ENCODE data around the gene RNPEP.

DNA sequence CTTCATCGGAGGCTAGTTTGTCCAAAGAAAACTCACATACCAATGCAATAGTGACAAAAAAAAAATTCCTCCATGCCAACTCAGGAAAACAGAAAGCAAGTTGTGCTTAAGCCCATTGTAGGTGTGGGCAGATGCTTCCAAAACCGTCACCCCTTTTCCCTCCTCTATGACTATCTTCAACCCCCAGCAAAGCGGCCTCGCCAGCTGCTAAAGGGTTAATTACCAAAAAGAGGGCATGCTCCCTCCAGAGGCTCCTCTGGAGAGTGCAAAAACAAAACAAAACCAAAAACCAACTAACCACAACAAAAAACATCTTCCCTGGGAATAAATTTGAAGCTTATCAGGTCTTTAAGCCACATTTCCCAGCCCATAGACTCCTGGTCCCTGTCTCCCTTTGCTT is 37.3 kb upstream of the RNPEP start:
- no peak for TF ChIP-seq EZH2 (IDR thresholded peaks at IDR 0.05; ENCODE audit: low read depth, unreplicated experiment)
- TF ChIP-seq EZH2phosphoT487 (IDR thresholded peaks at IDR 0.05; ENCODE audit: unreplicated experiment), result no peak
- no peak for TF ChIP-seq POLR2AphosphoS5 (IDR thresholded peaks at IDR 0.05; ENCODE audit: low read depth)
- TF ChIP-seq, protein P1, sequence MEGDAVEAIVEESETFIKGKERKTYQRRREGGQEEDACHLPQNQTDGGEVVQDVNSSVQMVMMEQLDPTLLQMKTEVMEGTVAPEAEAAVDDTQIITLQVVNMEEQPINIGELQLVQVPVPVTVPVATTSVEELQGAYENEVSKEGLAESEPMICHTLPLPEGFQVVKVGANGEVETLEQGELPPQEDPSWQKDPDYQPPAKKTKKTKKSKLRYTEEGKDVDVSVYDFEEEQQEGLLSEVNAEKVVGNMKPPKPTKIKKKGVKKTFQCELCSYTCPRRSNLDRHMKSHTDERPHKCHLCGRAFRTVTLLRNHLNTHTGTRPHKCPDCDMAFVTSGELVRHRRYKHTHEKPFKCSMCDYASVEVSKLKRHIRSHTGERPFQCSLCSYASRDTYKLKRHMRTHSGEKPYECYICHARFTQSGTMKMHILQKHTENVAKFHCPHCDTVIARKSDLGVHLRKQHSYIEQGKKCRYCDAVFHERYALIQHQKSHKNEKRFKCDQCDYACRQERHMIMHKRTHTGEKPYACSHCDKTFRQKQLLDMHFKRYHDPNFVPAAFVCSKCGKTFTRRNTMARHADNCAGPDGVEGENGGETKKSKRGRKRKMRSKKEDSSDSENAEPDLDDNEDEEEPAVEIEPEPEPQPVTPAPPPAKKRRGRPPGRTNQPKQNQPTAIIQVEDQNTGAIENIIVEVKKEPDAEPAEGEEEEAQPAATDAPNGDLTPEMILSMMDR (conservative IDR thresholded peaks at IDR 0.05; ENCODE audit: low read depth in 2 of 2), result peak; percentile 43 to 54
- TF ChIP-seq JUNB (IDR thresholded peaks at IDR 0.05; ENCODE audit: unreplicated experiment), result no peak
- TF ChIP-seq ETS1 (IDR thresholded peaks at IDR 0.05), result no peak
- no peak for TF ChIP-seq STAT1 (IDR thresholded peaks at IDR 0.05; ENCODE audit: unreplicated experiment)
- no peak for TF ChIP-seq CREB1 (CRISPR knock-in tag; IDR thresholded peaks at IDR 0.05; ENCODE audit: low read depth)
- no peak for TF ChIP-seq ZNF114 (CRISPR knock-in tag; IDR thresholded peaks at IDR 0.05)

Measured in GM23338 (cell line).